ENCODE measurements around the gene RNF181. TPM values are rescaled to one million over a fixed set of nuclear protein-coding genes. Genes with fewer than 3 reads are reported as not detected.
"Not testable (repeated sequence)": the region's sequence is repeated elsewhere in the genome, so short reads cannot be mapped to it uniquely, and the experiment has no call there.

Gene RNF181
- total and polyA plus RNA-seq, 3 donors from 2014 or later = 119 to 189 (median 137) TPM

DNA sequence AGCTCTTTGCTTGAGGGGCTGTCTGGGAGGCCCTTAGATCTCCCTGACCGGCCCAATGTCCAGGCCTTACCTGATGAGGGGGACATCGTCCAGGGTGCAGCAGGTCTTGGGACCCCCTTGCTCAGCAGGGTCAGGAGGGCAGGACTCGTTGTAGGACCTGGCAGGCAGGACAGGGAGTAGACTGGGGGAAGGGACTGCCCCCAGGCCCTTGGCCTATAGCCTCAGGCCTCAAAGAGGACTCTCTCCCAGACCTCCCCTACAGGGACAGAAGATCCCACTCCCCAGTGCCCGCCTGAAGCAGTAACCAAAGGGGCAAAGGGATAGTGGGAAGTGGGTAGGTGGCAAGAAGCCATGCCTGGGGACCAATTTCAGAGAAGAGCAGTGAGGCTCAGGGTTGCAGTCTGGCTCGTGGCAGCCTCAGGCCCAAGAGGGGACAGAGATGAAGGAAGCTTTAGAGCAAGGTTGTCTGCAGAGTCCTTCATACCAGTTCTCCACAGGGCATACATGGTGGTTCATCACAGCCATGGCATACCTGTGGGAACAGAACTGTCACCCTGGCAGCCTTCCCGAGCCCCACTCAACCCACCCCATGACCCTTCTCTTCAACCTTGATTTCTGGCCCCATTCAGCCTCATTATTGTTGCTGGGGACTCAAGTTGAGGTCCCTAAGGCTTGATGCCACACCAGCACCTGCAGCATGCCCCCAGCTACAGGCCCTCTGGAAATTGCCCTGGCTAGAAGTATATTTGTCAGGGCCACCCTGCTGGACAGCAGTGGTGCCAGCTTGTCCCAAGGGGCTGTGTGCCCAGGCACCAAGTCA, 5.6 kb downstream of the RNF181 start:
- Histone ChIP-seq H3K27ac (peak overlapping the region; percentile 72 to 89), H3K9me3 (no peaks in the 10 kb centered on the region), H3K4me1 (peaks cover 43% of the 10 kb centered on the region), H3K4me3 (peak overlapping the region; percentile 77 to 91), H3K36me3 (ENCODE audit: low read depth, missing control alignments) (no peaks in the 10 kb centered on the region), H3K27me3 (no peaks in the 10 kb centered on the region)
- DNase-seq = no peak
- 63 to 67% methylated on average over 4 to 6 of the region's 6 CpGs for WGBS, 2 donors
- intact Hi-C loops (cut with DNase I; ENCODE audit: low total_unique reads) = loop anchor here (5.0 kb wide), 1 partner anchor 44 kb away; no protein-coding TSS in a partner anchor
- no peak for TF ChIP-seq POLR2A (IDR thresholded peaks at IDR 0.05)
- TF ChIP-seq, protein P1, sequence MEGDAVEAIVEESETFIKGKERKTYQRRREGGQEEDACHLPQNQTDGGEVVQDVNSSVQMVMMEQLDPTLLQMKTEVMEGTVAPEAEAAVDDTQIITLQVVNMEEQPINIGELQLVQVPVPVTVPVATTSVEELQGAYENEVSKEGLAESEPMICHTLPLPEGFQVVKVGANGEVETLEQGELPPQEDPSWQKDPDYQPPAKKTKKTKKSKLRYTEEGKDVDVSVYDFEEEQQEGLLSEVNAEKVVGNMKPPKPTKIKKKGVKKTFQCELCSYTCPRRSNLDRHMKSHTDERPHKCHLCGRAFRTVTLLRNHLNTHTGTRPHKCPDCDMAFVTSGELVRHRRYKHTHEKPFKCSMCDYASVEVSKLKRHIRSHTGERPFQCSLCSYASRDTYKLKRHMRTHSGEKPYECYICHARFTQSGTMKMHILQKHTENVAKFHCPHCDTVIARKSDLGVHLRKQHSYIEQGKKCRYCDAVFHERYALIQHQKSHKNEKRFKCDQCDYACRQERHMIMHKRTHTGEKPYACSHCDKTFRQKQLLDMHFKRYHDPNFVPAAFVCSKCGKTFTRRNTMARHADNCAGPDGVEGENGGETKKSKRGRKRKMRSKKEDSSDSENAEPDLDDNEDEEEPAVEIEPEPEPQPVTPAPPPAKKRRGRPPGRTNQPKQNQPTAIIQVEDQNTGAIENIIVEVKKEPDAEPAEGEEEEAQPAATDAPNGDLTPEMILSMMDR (IDR thresholded peaks at IDR 0.05) = no peak

DNA sequence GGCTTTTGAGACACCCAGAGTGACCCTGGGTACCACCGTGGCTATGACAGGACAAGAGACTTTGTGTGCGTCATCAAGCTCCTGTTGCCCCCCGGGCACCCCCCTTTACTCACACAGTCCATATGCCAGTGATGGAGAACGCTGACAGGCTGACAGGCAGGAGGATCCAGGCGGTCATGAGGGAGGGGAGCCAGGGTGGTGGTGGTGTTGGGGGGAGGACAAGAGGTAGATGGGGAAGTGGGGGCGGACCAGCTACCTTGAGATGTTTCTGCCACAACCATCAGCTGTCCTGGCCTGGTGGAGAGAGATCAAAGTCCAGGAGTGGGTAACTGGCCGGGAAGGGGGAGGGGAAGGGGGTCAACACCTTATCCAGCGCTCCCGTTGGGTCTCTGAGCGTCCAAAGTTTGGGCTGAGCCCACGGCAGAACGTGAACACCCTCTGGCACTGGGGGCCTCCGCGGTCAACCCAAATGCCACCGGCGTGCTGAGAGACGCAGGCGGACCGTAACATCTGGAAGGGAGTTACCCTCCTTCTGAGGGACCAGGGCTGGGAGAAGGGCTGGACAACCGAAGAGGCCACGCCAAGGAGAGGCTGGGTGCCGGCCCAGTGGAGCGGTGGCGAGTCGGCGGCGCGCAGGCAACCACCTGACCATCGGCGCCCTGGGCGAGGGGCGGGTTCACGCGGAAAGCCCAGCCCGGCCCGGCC, 6.4 kb downstream of the RNF181 start:
- no peak for TF ChIP-seq POLR2A (IDR thresholded peaks at IDR 0.05)
- TF ChIP-seq, protein P1 (IDR thresholded peaks at IDR 0.05) = no peak
- Histone ChIP-seq H3K9me3 (no peaks in the 10 kb centered on the region), H3K36me3 (ENCODE audit: low read depth, missing control alignments) (no peaks in the 10 kb centered on the region), H3K27ac (peak overlapping the region; percentile 72 to 89), H3K27me3 (no peaks in the 10 kb centered on the region), H3K4me3 (peak overlapping the region; percentile 77 to 91), H3K4me1 (peaks cover 38% of the 10 kb centered on the region)
- WGBS, 2 donors = 4 to 8% methylated on average over 20 to 27 of the region's 36 CpGs
- intact Hi-C loops (cut with DNase I; ENCODE audit: low total_unique reads) = loop anchor here (5.0 kb wide), 1 partner anchor 45 kb away; no protein-coding TSS in a partner anchor
- peak; percentile 78 for DNase-seq

DNA sequence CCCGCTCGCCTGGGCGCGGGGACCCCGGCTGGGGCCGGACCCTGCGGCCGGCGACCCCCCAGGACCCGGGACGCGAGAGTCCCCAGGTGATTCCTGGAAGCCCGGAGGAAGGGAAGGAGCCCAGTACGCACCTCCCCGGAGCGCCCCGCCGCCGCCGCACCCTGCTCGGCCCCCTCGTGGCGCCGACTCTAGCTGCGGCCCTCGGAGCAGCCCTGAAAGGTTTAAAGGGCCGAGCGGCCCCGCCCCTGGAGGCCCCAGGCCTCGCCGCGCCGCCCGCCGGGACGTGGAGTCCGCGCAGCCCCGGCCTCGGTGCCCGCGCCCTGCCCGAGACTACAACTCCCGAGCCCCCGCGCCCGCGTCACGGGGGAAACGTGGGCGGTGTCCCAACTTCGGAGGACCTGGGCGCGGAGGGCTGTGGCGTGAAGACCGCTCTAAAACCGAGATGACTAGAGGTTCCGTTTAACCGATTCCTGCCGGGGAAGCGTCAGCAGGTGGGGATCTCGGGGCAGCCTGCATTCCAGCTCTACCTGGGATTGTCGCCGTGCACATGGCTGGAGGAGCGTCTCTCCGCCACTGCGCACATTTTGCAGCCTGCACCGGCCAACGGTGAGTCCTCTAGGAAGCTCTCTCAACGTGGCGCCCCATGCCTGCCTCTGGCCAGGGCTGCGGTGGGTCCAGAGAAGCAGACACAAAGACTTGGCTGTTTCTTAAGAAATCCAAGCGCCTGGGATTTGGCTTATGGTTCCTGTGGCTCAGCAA, 7.1 kb downstream of the RNF181 start, which contains the start of gene TMEM150A:
Gene TMEM150A, minus strand, starts transcription at position 223 of the 759 bp plus-strand sequence. CDS start 750 bp downstream, outside the sequence.
- intact Hi-C loops (cut with DNase I; ENCODE audit: low total_unique reads) = loop anchor here (5.0 kb wide), 1 partner anchor 45 kb away; no protein-coding TSS in a partner anchor
- Histone ChIP-seq H3K36me3 (ENCODE audit: low read depth, missing control alignments) (no peaks in the 10 kb centered on the region), H3K27ac (peak within 1 kb of the TSS; percentile 72 to 89), H3K4me3 (peak within 1 kb of the TSS; percentile 77 to 91), H3K9me3 (no peaks in the 10 kb centered on the region), H3K4me1 (peaks cover 41% of the 10 kb centered on the region), H3K27me3 (no peaks in the 10 kb centered on the region)
- DNase-seq = peak; percentile 95
- 0% methylated on average over 7 to 59 of the region's 73 CpGs for WGBS, 2 donors
- TF ChIP-seq, protein P1 (IDR thresholded peaks at IDR 0.05) = peak in 1 of 3 experiments; percentile 21
- TF ChIP-seq POLR2A (IDR thresholded peaks at IDR 0.05) = no peak

DNA sequence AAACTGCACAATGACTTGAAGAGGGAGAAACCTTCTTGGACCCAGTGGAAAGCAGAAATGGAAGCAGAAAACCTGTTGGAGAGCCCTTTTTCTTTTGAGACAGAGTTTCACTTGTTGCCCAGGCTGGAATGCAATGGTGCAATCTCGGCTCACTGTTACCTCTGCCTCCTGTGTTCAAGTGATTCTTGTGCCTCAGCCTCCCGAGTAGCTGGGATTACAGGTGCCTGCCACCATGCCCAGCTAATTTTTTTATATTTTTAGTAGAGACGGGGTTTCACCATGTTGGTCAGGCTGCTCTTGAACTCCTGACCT, 8.5 kb downstream of the RNF181 start:
- not testable (repeated sequence) for H3K4me3 ChIP-seq; DNase-seq; H3K36me3 ChIP-seq (ENCODE audit: low read depth, missing control alignments); H3K9me3 ChIP-seq; H3K27me3 ChIP-seq
- WGBS, 2 donors = 61 to 72% methylated on average over 3 of the region's 3 CpGs
- Histone ChIP-seq H3K27ac (peak overlapping the region in 1 of 2 donors; percentile 50), H3K4me1 (peaks cover 41% of the 10 kb centered on the region)
- intact Hi-C loops (cut with DNase I; ENCODE audit: low total_unique reads) = loop anchor here (5.0 kb wide), 1 partner anchor 47 kb away; no protein-coding TSS in a partner anchor

Measured in testis (tissue), 3 donors.